ENCODE data around the gene BAG3.

- no peak for TF ChIP-seq ZBTB8A (tag by site-specific recombination; IDR thresholded peaks at IDR 0.05)
- 0 out of 2 replicates have a peak, but pooled peaks have one; percentile 28 for TF ChIP-seq CTCF (tag by site-specific recombination; IDR thresholded peaks at IDR 0.05)
- TF ChIP-seq ZNF398 (tag by site-specific recombination; IDR thresholded peaks at IDR 0.05) = no peak
- no peak for TF ChIP-seq HOXA7 (CRISPR knock-in tag; IDR thresholded peaks at IDR 0.05; ENCODE audit: borderline replicate concordance)
- no peak for TF ChIP-seq MZF1 (tag by site-specific recombination; IDR thresholded peaks at IDR 0.05; ENCODE audit: borderline replicate concordance)
- no peak for TF ChIP-seq ZNF362 (tag by site-specific recombination; IDR thresholded peaks at IDR 0.05)
- no peak for TF ChIP-seq ELK4 (IDR thresholded peaks at IDR 0.05; ENCODE audit: borderline replicate concordance, low read depth, low read length)
- TF ChIP-seq ZBTB26 (tag by site-specific recombination; optimal IDR thresholded peaks at IDR 0.05) = no peak
- no peak for TF ChIP-seq ZNF585B (tag by site-specific recombination; IDR thresholded peaks at IDR 0.05)
- TF ChIP-seq ZBTB44 (tag by site-specific recombination; IDR thresholded peaks at IDR 0.05) = no peak
- TF ChIP-seq ZBTB6 (tag by site-specific recombination; IDR thresholded peaks at IDR 0.05) = no peak
- TF ChIP-seq ZNF626 (tag by site-specific recombination; IDR thresholded peaks at IDR 0.05) = no peak
- no peak for TF ChIP-seq ZFP37 (tag by site-specific recombination; IDR thresholded peaks at IDR 0.05)
- TF ChIP-seq ZNF558 (tag by site-specific recombination; IDR thresholded peaks at IDR 0.05) = no peak
Measured at GRCh38 chr10:119602241-119603095, 48.7 kb upstream of the BAG3 start.

Measured in HEK293 (cell line).